Endothelial cell of umbilical vein (primary cell): ENCODE data around the gene GULP1. TPM values are rescaled to one million over a fixed set of nuclear protein-coding genes. Genes with fewer than 3 reads are reported as not detected.

Experiments
- BruUV-seq: library from RNA; stranded (reverse); fragments of 400-500 nt; replicated peaks from 2 replicates; lab custom pipeline; 2021; lab: Mats Ljungman, UMichigan
- CTCF ChIA-PET: fragments of 300-600, 350-600 bp; sonication (Branson Sonifier 250); formaldehyde crosslinking; loops from one replicate; lab custom pipeline; 2021; ENCODE audit warnings: antibody characterized with exemption, inconsistent platforms; lab: Charles Lee
- POLR2A ChIA-PET: fragments of 300-600, 350-600 bp; sonication (Branson Sonifier 250); formaldehyde crosslinking; loops from one replicate; lab custom pipeline; 2021; ENCODE audit warnings: antibody characterized with exemption, inconsistent platforms; lab: Charles Lee
- DNase-seq: peaks from one replicate; pipeline ENCODE4 v3.0.0-alpha.2; 2011; ENCODE audit warnings: low read depth, low spot score
- FAIRE-seq: peaks from 2 replicates; lab custom pipeline; 2011; peaks lifted over from hg19 to GRCh38; lab: Jason Lieb, UNC
- H2AFZ ChIP-seq: 2 replicates; pipeline ENCODE4 v1.6.0; 2012; ENCODE audit warnings: low read depth, low read length, control low read depth, inconsistent platforms
- H3K27ac ChIP-seq: 2 replicates; pipeline ENCODE4 v1.5.1; 2011; ENCODE audit warnings: low read depth, mild to moderate bottlenecking, control low read depth, low read length, moderate library complexity; ENCODE audit not compliant: insufficient read depth
- H3K27me3 ChIP-seq, 2 experiments: 2 replicates each; pipeline versions ENCODE4 v1.6.0 to v1.6.1; 2011; ENCODE audit warnings: low read length in 2 of 2, mixed read lengths in 1 of 2; ENCODE audit not compliant: control insufficient read depth in 2 of 2, insufficient read depth in 2 of 2
- H3K36me3 ChIP-seq, 2 experiments: 2 replicates in 1 of 2; 3 replicates in 1 of 2; pipeline ENCODE4 v1.5.1; 2011; ENCODE audit warnings: low read length in 2 of 2, mild to moderate bottlenecking in 1 of 2, moderate library complexity in 1 of 2; ENCODE audit not compliant: control insufficient read depth in 2 of 2, insufficient read depth in 2 of 2; ENCODE audit errors: extremely low read depth in 1 of 2
- H3K4me1 ChIP-seq: 3 replicates; pipeline ENCODE4 v1.5.1; 2011; ENCODE audit warnings: mild to moderate bottlenecking, low read length; ENCODE audit not compliant: control insufficient read depth, insufficient read depth; ENCODE audit errors: extremely low read depth
- H3K4me2 ChIP-seq: 2 replicates; pipeline ENCODE4 v1.6.1; 2011; ENCODE audit warnings: low read length, control low read depth, mixed read lengths; ENCODE audit not compliant: insufficient read depth
- H3K4me3 ChIP-seq, 3 experiments: fragments of 200-600 bp in 1 of 3; sonication (generic), shearing (Covaris generic) in 1 of 3; replicated peaks in 1 of 3; 2 replicates each; pipeline ENCODE4 v1.5.1; 2011 to 2016; ENCODE audit warnings: control low read depth in 3 of 3, low read length in 3 of 3, mild to moderate bottlenecking in 2 of 3, inconsistent platforms in 1 of 3, low read depth in 1 of 3, moderate library complexity in 1 of 3; ENCODE audit not compliant: insufficient read depth in 1 of 3
- H3K79me2 ChIP-seq: 2 replicates; pipeline ENCODE4 v1.6.0; 2012; ENCODE audit warnings: low read length, inconsistent platforms; ENCODE audit not compliant: control insufficient read depth, insufficient read depth
- H3K9ac ChIP-seq: replicated peaks from 2 replicates; pipeline ENCODE3; 2011; ENCODE audit warnings: low read length, control low read depth; ENCODE audit not compliant: insufficient read depth; ENCODE audit errors: extremely low read depth
- H3K9me1 ChIP-seq: replicated peaks from 3 replicates; pipeline ENCODE4 v1.6.0; 2011; ENCODE audit warnings: mild to moderate bottlenecking, low read length; ENCODE audit not compliant: control insufficient read depth, insufficient read depth; ENCODE audit errors: extremely low read depth
- H3K9me3 ChIP-seq: replicated peaks from 2 replicates; pipeline ENCODE4 v1.5.1; 2012; ENCODE audit warnings: low read length, inconsistent platforms; ENCODE audit not compliant: control insufficient read depth, insufficient read depth
- H4K20me1 ChIP-seq: replicated peaks from 2 replicates; pipeline ENCODE3; 2011; ENCODE audit warnings: mild to moderate bottlenecking, low read length; ENCODE audit not compliant: control insufficient read depth, insufficient read depth; ENCODE audit errors: extremely low read depth
- EZH2 ChIP-seq: IDR thresholded peaks from 2 replicates; pipeline ENCODE4 v1.6.1; 2012; ENCODE audit warnings: borderline replicate concordance, low read depth, mild to moderate bottlenecking, moderate library complexity, low read length, inconsistent platforms; ENCODE audit not compliant: severe bottlenecking
- FOS ChIP-seq: IDR thresholded peaks from 2 replicates; pipeline ENCODE4 v1.6.1; 2011; ENCODE audit warnings: mild to moderate bottlenecking, low read length, moderate library complexity, borderline replicate concordance; ENCODE audit not compliant: insufficient read depth
- GATA2 ChIP-seq: IDR thresholded peaks from 2 replicates; pipeline ENCODE4 v1.7.0; 2011; ENCODE audit warnings: low read depth, mild to moderate bottlenecking, moderate library complexity, mixed read lengths, low read length; ENCODE audit not compliant: insufficient read length, insufficient read depth
- JUN ChIP-seq: IDR thresholded peaks from 2 replicates; pipeline ENCODE4 v1.6.1; 2011; ENCODE audit warnings: borderline replicate concordance, low read depth; ENCODE audit not compliant: insufficient read length, insufficient read depth
- MAX ChIP-seq: IDR thresholded peaks from 2 replicates; pipeline ENCODE4 v1.6.1; 2011; ENCODE audit not compliant: insufficient read depth, insufficient read length
- MYC ChIP-seq: IDR thresholded peaks from one replicate; pipeline ENCODE4 v1.6.1; 2011; ENCODE audit warnings: mild to moderate bottlenecking, low read depth, low read length
- POLR2A ChIP-seq: IDR thresholded peaks from 2 replicates; pipeline ENCODE4 v1.6.1; 2012; ENCODE audit warnings: low read depth, mild to moderate bottlenecking, control low read depth, low read length
- POLR2AphosphoS5 ChIP-seq: IDR thresholded peaks from 2 replicates; pipeline ENCODE4 v1.6.1; 2012; ENCODE audit warnings: low read depth, mild to moderate bottlenecking, control low read depth, low read length, moderate library complexity; ENCODE audit not compliant: insufficient read depth
- dilution Hi-C: fragments of 300-500 bp; cut with MboI; formaldehyde crosslinking; loops from one replicate; pipeline ENCODE4 v1.15.0; 2019; ENCODE audit warnings: low sequenced_read_pairs; ENCODE audit not compliant: extremely low pct_ligation_motif_present
- intact Hi-C: fragments of 100-400 bp; cut with micrococcal nuclease; formaldehyde crosslinking; loops from one replicate; pipeline ENCODE4 v1.10.0; 2022
- polyA plus RNA-seq, 4 experiments: library from polyadenylated mRNA; depleted of rRNA in 3 of 4; stranded (reverse) in 3 of 4; unstranded in 1 of 4; fragments of >200 nt; gene quantifications; 2 replicates each; pipeline versions ENCODE4 v1.2.1 to v1.2.3, GENCODE V29; 2011 to 2012; ENCODE audit warnings: missing spikeins in 1 of 4
- total RNA-seq: library from RNA; stranded (reverse); gene quantifications from 2 replicates; pipeline ENCODE4 v1.2.3, GENCODE V29; 2021
- TF ChIP-seq, protein P1 (sequence below), 2 donors: IDR thresholded peaks; 1 replicate in 1 of 2; 2 replicates in 1 of 2; pipeline ENCODE4 v1.5.1; 2011; ENCODE audit warnings: low read length in 2 of 2, mild to moderate bottlenecking in 2 of 2, moderate library complexity in 2 of 2, control low read depth in 1 of 2, inconsistent platforms in 1 of 2, low read depth in 1 of 2; ENCODE audit not compliant: insufficient read depth in 1 of 2; ENCODE audit errors: extremely low read depth in 1 of 2

The GULP1 gene
- total and polyA plus RNA-seq, 2 donors (not counting 3 experiments of a cell fraction or from before 2014, with no cell fraction given) = 24.4 to 53.8 TPM

DNA sequence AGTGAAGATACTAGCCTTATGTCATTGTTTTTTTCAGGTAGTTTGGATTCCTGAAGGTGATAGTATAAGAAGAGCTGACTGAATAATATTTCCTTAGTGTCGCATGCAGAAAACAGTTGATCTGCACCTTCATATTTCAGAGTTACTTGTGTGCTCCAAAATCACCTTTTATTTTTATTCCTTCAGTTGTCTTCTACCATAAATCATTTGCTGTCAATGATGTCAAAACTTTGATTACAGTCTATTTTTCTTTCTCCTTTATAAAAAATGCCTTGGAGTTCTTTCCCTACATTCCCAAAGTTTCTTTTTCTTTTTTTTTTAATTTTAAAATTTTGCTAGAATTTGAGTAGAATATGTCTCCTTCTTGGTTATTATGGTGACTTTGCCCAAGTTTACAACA lies 142.3 kb downstream of the GULP1 start:
- dilution Hi-C loops = no loop called here
- BruUV-seq = no TSS peak
- DNase-seq (no peak), FAIRE-seq (no peak)
- CTCF ChIA-PET = interaction anchor here (1.4 kb wide), 1 partner anchor 17 kb away, joined by 4 read pairs; no protein-coding TSS in a partner anchor
- no peaks in the 10 kb centered on the region for H3K9me1 ChIP-seq
- H3K27me3 ChIP-seq = no peaks in the 10 kb centered on the region
- no peaks in the 10 kb centered on the region for H3K4me1 ChIP-seq
- no peak overlapping the region for H3K9ac ChIP-seq
- H3K27ac ChIP-seq = no peak overlapping the region
- H3K4me2 ChIP-seq = no peak overlapping the region
- H4K20me1 ChIP-seq = no peaks in the 10 kb centered on the region
- H3K36me3 ChIP-seq = no peaks in the 10 kb centered on the region
- H3K9me3 ChIP-seq = no peaks in the 10 kb centered on the region
- TF ChIP-seq EZH2 = no peak
- POLR2A ChIA-PET = no interaction called here
- H2AFZ ChIP-seq = no peak overlapping the region
- H3K79me2 ChIP-seq = no peaks in the 10 kb centered on the region
- H3K4me3 ChIP-seq = no peak overlapping the region
- intact Hi-C loops = no loop called here

DNA sequence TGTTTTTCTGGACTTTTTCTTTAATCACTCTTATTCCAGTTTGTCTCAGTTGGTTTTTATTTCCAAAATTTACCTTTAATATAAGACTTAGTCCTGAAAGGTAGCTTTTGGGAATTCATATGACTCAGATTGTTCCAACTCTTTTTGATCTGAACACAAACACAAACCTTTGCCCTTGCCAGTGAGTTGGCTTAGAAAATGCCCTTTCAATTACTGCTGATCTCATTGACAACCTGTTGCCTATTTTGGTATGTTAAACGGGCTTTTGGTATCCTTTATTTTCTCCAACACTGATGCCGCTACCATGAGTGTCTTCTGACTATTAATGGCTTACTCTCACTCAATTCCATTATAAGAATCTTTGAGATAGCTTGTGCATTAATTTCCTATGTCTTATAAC lies 143.4 kb downstream of the GULP1 start:
- CTCF ChIA-PET = interaction anchor here (1.4 kb wide), 1 partner anchor 18 kb away, joined by 4 read pairs; no protein-coding TSS in a partner anchor
- Histone ChIP-seq H3K4me3 (no peak overlapping the region), H3K27ac (no peak overlapping the region), H3K27me3 (no peaks in the 10 kb centered on the region), H2AFZ (no peak overlapping the region), H4K20me1 (no peaks in the 10 kb centered on the region), H3K9me3 (no peaks in the 10 kb centered on the region), H3K36me3 (no peaks in the 10 kb centered on the region), H3K9ac (no peak overlapping the region), H3K4me2 (no peak overlapping the region), H3K9me1 (no peaks in the 10 kb centered on the region), H3K4me1 (no peaks in the 10 kb centered on the region), H3K79me2 (no peaks in the 10 kb centered on the region)
- TF ChIP-seq POLR2AphosphoS5 = no peak
- TF ChIP-seq POLR2A = no peak
- no peak for TF ChIP-seq FOS
- TF ChIP-seq MAX = no peak
- no peak for TF ChIP-seq MYC
- TF ChIP-seq, protein P1, sequence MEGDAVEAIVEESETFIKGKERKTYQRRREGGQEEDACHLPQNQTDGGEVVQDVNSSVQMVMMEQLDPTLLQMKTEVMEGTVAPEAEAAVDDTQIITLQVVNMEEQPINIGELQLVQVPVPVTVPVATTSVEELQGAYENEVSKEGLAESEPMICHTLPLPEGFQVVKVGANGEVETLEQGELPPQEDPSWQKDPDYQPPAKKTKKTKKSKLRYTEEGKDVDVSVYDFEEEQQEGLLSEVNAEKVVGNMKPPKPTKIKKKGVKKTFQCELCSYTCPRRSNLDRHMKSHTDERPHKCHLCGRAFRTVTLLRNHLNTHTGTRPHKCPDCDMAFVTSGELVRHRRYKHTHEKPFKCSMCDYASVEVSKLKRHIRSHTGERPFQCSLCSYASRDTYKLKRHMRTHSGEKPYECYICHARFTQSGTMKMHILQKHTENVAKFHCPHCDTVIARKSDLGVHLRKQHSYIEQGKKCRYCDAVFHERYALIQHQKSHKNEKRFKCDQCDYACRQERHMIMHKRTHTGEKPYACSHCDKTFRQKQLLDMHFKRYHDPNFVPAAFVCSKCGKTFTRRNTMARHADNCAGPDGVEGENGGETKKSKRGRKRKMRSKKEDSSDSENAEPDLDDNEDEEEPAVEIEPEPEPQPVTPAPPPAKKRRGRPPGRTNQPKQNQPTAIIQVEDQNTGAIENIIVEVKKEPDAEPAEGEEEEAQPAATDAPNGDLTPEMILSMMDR (IDR thresholded peaks at IDR 0.05; ENCODE audit: extremely low read depth in 1 of 2, insufficient read depth in 1 of 2, low read depth in 1 of 2, low read length in 2 of 2) = no peak
- TF ChIP-seq JUN = no peak
- TF ChIP-seq EZH2 = no peak
- TF ChIP-seq GATA2 = no peak
- POLR2A ChIA-PET = no interaction called here
- FAIRE-seq (no peak), DNase-seq (no peak)
- dilution Hi-C loops = no loop called here
- BruUV-seq = no TSS peak
- intact Hi-C loops = no loop called here
